Loucy (cell line): ENCODE results near the gene TMEM201.

ENCODE experiments used
- H2AFZ ChIP-seq: fragments of 200-600 bp; sonication (generic); 2 replicates; pipeline ENCODE4 v1.6.0; 2016; ENCODE audit warnings: antibody characterized with exemption, mild to moderate bottlenecking, low read length, moderate library complexity
- H3F3A ChIP-seq: fragments of 200-600 bp; 2 replicates; pipeline ENCODE4 v1.6.0; 2016; ENCODE audit warnings: antibody characterized with exemption, low read depth, mild to moderate bottlenecking
- H3K27me3 ChIP-seq: fragments of 200-600 bp; sonication (generic); 2 replicates; pipeline ENCODE4 v1.6.1; 2014; ENCODE audit warnings: low read length, mild to moderate bottlenecking; ENCODE audit not compliant: insufficient read depth, poor library complexity, severe bottlenecking
- H3K36me3 ChIP-seq: fragments of 200-600 bp; sonication (generic); 2 replicates; pipeline ENCODE4 v1.6.1; 2016; ENCODE audit warnings: low read length; ENCODE audit not compliant: insufficient read depth
- H3K4me1 ChIP-seq: fragments of 200-600 bp; sonication (generic); 2 replicates; pipeline ENCODE4 v1.5.1; 2014; ENCODE audit warnings: low read length, mild to moderate bottlenecking; ENCODE audit not compliant: insufficient read depth, poor library complexity, severe bottlenecking
- H3K4me2 ChIP-seq: fragments of 200-600 bp; sonication (generic); 2 replicates; pipeline ENCODE4 v1.6.0; 2014; ENCODE audit warnings: antibody characterized with exemption, low read length, low read depth, mild to moderate bottlenecking; ENCODE audit not compliant: poor library complexity, severe bottlenecking
- H3K4me3 ChIP-seq: fragments of 200-600 bp; sonication (generic); 2 replicates; pipeline ENCODE4 v1.5.1; 2014; ENCODE audit warnings: low read length, mild to moderate bottlenecking, mixed read lengths; ENCODE audit not compliant: poor library complexity, severe bottlenecking
- H3K79me2 ChIP-seq: fragments of 200-600 bp; sonication (generic); 2 replicates; pipeline ENCODE4 v1.6.1; 2014; ENCODE audit warnings: low read length; ENCODE audit not compliant: insufficient read depth
- H3K9ac ChIP-seq: fragments of 200-600 bp; sonication (generic); 2 replicates; pipeline ENCODE4 v1.6.0; 2014; ENCODE audit warnings: mild to moderate bottlenecking, low read depth, low read length, moderate library complexity; ENCODE audit not compliant: poor library complexity, severe bottlenecking
- H3K9me2 ChIP-seq: fragments of 200-600 bp; sonication (generic); replicated peaks from 2 replicates; pipeline ENCODE4 v1.6.1; 2016; ENCODE audit warnings: low read depth, low read length, mixed read lengths
- H3K9me3 ChIP-seq: fragments of 200-600 bp; sonication (generic); 2 replicates; pipeline ENCODE4 v1.6.1; 2014; ENCODE audit warnings: mild to moderate bottlenecking, antibody characterized with exemption, low read length, low read depth; ENCODE audit not compliant: insufficient read depth
- H4K20me1 ChIP-seq: fragments of 200-600 bp; sonication (generic); 2 replicates; pipeline ENCODE4 v1.6.0; 2014; ENCODE audit warnings: antibody characterized with exemption, low read length, mild to moderate bottlenecking; ENCODE audit not compliant: insufficient read depth, poor library complexity, severe bottlenecking
- EZH2phosphoT487 ChIP-seq: fragments of 200-600 bp; IDR thresholded peaks from 2 replicates; pipeline ENCODE4 v1.6.1; 2018; ENCODE audit warnings: antibody characterized with exemption, mild to moderate bottlenecking, moderate library complexity, borderline replicate concordance
- TF ChIP-seq, protein P1 (sequence below): fragments of 200-600 bp; sonication (generic); conservative IDR thresholded peaks from 2 replicates; pipeline ENCODE4 v1.5.1; 2014; ENCODE audit warnings: mild to moderate bottlenecking, antibody characterized with exemption, low read length

TMEM201 gene

DNA sequence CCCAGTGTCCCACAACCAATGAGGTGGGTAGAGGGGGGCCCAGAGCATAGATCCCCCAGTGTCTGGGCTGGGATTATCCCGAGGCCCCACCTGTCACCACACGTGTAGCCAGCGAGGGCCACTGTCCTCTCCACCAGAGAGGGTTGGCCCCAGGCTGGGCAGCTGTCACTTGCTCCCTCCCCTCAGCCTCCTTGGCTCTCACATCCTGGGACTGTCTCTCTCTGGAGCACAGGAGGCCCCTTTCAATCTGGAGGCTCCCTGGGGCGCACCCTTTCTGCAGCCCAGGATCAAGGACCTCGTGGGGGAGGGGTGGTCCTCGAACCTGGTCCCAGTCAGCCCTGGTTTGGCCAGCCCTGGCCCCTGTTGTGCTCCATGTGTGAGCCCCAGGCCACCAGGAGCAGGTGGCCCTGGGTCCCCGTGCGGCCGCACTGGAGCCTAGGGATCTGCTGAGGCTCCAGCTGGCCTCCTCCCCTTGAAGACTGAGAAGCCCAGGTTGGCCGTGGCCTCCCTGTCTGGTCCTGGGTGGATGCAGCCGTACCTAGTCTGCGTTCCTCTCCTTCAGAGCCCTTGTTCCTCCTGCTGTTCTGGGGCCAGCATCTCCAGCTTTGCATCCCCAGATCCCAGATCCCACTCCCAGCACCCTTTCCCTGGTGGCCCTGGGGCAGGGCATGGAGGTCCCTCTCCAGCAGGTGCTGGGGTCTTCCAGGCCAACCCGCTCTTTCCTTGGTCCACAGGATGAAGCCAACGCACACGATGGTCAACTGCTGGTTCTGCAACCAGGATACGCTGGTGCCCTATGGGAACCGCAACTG is 6.7 kb downstream of the TMEM201 start:
- H3K79me2 ChIP-seq, result peaks cover 65% of the 10 kb centered on the region
- no peaks in the 10 kb centered on the region for H3K9me3 ChIP-seq
- peaks cover 39% of the 10 kb centered on the region; the same call in 1 of the 2 replicates for H3K36me3 ChIP-seq
- no peaks in the 10 kb centered on the region for H3F3A ChIP-seq
- H2AFZ ChIP-seq, result no peak overlapping the region
- H3K27me3 ChIP-seq, result no peaks in the 10 kb centered on the region
- peaks cover 53% of the 10 kb centered on the region for H4K20me1 ChIP-seq
- no peak overlapping the region for H3K9ac ChIP-seq
- no peak overlapping the region for H3K4me2 ChIP-seq
- TF ChIP-seq EZH2phosphoT487, result no peak
- H3K9me2 ChIP-seq, result no peaks in the 10 kb centered on the region
- peaks cover 35% of the 10 kb centered on the region for H3K4me1 ChIP-seq
- no peak overlapping the region for H3K4me3 ChIP-seq

DNA sequence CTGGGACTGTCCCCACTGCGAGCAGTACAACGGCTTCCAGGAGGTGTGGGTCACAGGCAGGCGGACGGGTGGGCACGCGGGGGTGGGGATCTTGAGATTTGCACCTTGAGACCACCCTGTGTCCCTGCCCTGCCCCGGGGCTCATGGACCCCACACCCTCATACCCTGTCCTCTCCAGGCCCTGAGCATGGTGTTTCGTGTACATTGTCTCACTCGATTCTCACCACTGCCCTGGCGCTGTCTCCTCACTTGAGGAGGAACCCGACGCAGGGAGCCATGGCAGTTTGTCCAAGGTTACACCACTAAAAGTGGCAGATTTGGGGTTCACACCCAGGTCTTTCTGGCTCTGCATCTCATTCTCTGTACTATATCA is 7.2 kb downstream of the TMEM201 start:
- H3K9ac ChIP-seq, result no peak overlapping the region
- no peak overlapping the region for H3K4me2 ChIP-seq
- H3K79me2 ChIP-seq, result peaks cover 59% of the 10 kb centered on the region
- H3K27me3 ChIP-seq, result no peaks in the 10 kb centered on the region
- peaks cover 29% of the 10 kb centered on the region for H3K4me1 ChIP-seq
- H4K20me1 ChIP-seq, result peaks cover 48% of the 10 kb centered on the region
- peaks cover 45% of the 10 kb centered on the region; the same call in 1 of the 2 replicates for H3K36me3 ChIP-seq
- H3F3A ChIP-seq, result no peaks in the 10 kb centered on the region
- no peaks in the 10 kb centered on the region for H3K9me2 ChIP-seq
- TF ChIP-seq, protein P1, sequence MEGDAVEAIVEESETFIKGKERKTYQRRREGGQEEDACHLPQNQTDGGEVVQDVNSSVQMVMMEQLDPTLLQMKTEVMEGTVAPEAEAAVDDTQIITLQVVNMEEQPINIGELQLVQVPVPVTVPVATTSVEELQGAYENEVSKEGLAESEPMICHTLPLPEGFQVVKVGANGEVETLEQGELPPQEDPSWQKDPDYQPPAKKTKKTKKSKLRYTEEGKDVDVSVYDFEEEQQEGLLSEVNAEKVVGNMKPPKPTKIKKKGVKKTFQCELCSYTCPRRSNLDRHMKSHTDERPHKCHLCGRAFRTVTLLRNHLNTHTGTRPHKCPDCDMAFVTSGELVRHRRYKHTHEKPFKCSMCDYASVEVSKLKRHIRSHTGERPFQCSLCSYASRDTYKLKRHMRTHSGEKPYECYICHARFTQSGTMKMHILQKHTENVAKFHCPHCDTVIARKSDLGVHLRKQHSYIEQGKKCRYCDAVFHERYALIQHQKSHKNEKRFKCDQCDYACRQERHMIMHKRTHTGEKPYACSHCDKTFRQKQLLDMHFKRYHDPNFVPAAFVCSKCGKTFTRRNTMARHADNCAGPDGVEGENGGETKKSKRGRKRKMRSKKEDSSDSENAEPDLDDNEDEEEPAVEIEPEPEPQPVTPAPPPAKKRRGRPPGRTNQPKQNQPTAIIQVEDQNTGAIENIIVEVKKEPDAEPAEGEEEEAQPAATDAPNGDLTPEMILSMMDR, result no peak
- no peak for TF ChIP-seq EZH2phosphoT487
- H2AFZ ChIP-seq, result no peak overlapping the region
- no peak overlapping the region for H3K4me3 ChIP-seq
- H3K9me3 ChIP-seq, result no peaks in the 10 kb centered on the region

DNA sequence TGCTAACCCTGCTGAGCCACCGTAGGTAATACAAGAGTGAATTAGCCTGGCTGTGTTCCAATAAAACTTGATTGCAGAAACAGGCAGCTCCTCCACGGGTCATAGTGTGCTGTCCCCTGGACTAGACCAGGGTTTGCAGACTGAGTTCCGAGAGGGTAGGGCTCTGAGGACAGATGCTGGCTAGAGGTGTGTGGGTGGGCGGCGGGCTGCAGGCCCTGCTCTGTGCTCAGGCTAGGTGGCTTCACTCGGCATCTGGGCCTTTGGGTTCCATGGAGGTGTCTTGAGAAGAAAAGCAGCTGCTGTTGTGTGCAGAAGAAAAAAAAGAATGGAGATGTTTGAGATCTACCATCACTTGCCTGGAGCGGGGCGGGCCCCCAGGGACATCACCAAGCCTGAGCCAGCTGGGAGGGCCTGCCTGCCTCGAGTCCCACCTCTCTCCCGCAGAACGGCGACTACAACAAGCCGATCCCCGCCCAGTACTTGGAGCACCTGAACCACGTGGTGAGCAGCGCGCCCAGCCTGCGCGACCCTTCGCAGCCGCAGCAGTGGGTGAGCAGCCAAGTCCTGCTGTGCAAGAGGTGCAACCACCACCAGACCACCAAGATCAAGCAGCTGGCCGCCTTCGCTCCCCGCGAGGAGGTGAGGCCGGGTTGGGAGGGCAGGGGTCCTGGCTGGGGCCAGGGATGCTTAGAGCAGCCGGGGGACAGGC is 7.9 kb downstream of the TMEM201 start:
- TF ChIP-seq, protein P1, result no peak
- no peak for TF ChIP-seq EZH2phosphoT487
- Histone ChIP-seq H3K9ac (no peak overlapping the region), H3K4me1 (peaks cover 23% of the 10 kb centered on the region), H3K9me2 (no peaks in the 10 kb centered on the region), H3K27me3 (no peaks in the 10 kb centered on the region), H2AFZ (no peak overlapping the region), H4K20me1 (peaks cover 41% of the 10 kb centered on the region), H3K79me2 (peaks cover 53% of the 10 kb centered on the region), H3K4me2 (no peak overlapping the region), H3F3A (no peaks in the 10 kb centered on the region), H3K9me3 (no peaks in the 10 kb centered on the region), H3K4me3 (no peak overlapping the region), H3K36me3 (peaks cover 51% of the 10 kb centered on the region; the same call in 1 of the 2 replicates)
